ENCODE results near the gene NLRP7. TPM values are rescaled to one million over a fixed set of nuclear protein-coding genes. Genes with fewer than 3 reads are reported as not detected.

Gene NLRP7
- total and polyA plus RNA-seq, 8 donors, result 0.09 to 0.20 TPM; not detected in 6

GRCh38 chr19:54889566-54889965, 57.8 kb downstream of the NLRP7 start:
- no peak for ATAC-seq
- H3K4me3 ChIP-seq, result no peak overlapping the region
- peaks cover 0 to 74% of the 10 kb centered on the region in 2 donors for H3K36me3 ChIP-seq
- no peak for TF ChIP-seq CTCF (IDR thresholded peaks at IDR 0.05)
- intact Hi-C loops (cut with DNase I), result no loop called here
- H3K4me1 ChIP-seq, result no peaks in the 10 kb centered on the region
- peaks cover 0 to 48% of the 10 kb centered on the region in 2 donors for H3K27me3 ChIP-seq
- DNase-seq, result no peak
- H3K9me3 ChIP-seq, result no peaks in the 10 kb centered on the region
- H3K27ac ChIP-seq, result no peak overlapping the region

- intact Hi-C loops (cut with DNase I), result no loop called here
- no peaks in the 10 kb centered on the region for H3K9me3 ChIP-seq
- H3K36me3 ChIP-seq, result peaks cover 0 to 82% of the 10 kb centered on the region in 2 donors
- H3K4me1 ChIP-seq, result no peaks in the 10 kb centered on the region
- no peak for ATAC-seq
- H3K4me3 ChIP-seq, result no peak overlapping the region
- DNase-seq, result no peak
- H3K27ac ChIP-seq, result no peak overlapping the region
- no peak for TF ChIP-seq CTCF (IDR thresholded peaks at IDR 0.05)
- H3K27me3 ChIP-seq, result peaks cover 0 to 53% of the 10 kb centered on the region in 2 donors
Measured at GRCh38 chr19:54888239-54888638, 59.1 kb downstream of the NLRP7 start.

GRCh38 chr19:54883228-54883627, 64.1 kb downstream of the NLRP7 start:
- H3K36me3 ChIP-seq, result peaks cover 0 to 41% of the 10 kb centered on the region in 2 donors
- no peak for ATAC-seq
- peaks cover 0 to 77% of the 10 kb centered on the region in 2 donors for H3K27me3 ChIP-seq
- H3K4me1 ChIP-seq, result peaks cover 0 to 23% of the 10 kb centered on the region in 2 donors
- H3K9me3 ChIP-seq, result no peaks in the 10 kb centered on the region
- intact Hi-C loops (cut with DNase I), result no loop called here
- DNase-seq, result no peak
- no peak overlapping the region for H3K4me3 ChIP-seq
- no peak for TF ChIP-seq CTCF (IDR thresholded peaks at IDR 0.05)
- no peak overlapping the region for H3K27ac ChIP-seq

GRCh38 chr19:54882758-54883157, 64.6 kb downstream of the NLRP7 start:
- Histone ChIP-seq H3K9me3 (no peaks in the 10 kb centered on the region), H3K4me3 (no peak overlapping the region), H3K4me1 (peaks cover 0 to 23% of the 10 kb centered on the region in 2 donors), H3K27me3 (peaks cover 0 to 77% of the 10 kb centered on the region in 2 donors), H3K36me3 (peaks cover 0 to 36% of the 10 kb centered on the region in 2 donors), H3K27ac (no peak overlapping the region)
- DNase-seq (no peak), ATAC-seq (no peak)
- TF ChIP-seq CTCF (IDR thresholded peaks at IDR 0.05), result no peak
- intact Hi-C loops (cut with DNase I), result no loop called here

GRCh38 chr19:54881884-54882283, 65.4 kb downstream of the NLRP7 start:
- H3K9me3 ChIP-seq, result no peaks in the 10 kb centered on the region
- intact Hi-C loops (cut with DNase I), result no loop called here

More at GRCh38 chr19:54881884-54882283, 65.4 kb downstream of the NLRP7 start:
- H3K27ac ChIP-seq, result no peak overlapping the region
- H3K4me3 ChIP-seq, result peak overlapping the region in 1 of 2 donors; percentile 19
- H3K4me1 ChIP-seq, result peaks cover 0 to 27% of the 10 kb centered on the region in 2 donors
- no peak for DNase-seq
- peaks cover 0 to 27% of the 10 kb centered on the region in 2 donors for H3K36me3 ChIP-seq
- no peak for ATAC-seq
- H3K27me3 ChIP-seq, result peaks cover 0 to 70% of the 10 kb centered on the region in 2 donors
- no peak for TF ChIP-seq CTCF (IDR thresholded peaks at IDR 0.05)

All from left lung (tissue), 10 donors.